Activated T-cell treated with anti-CD3 and anti-CD28 coated beads, Interleukin-2, amount 50 U/mL, for 48 hours (primary cell): ENCODE measurements around the gene CD93.

ENCODE experiments used
- DNase-seq, 2 experiments: peaks; one replicate each; pipeline ENCODE4 v3.0.0-alpha.2; 2020

CD93 gene

DNA sequence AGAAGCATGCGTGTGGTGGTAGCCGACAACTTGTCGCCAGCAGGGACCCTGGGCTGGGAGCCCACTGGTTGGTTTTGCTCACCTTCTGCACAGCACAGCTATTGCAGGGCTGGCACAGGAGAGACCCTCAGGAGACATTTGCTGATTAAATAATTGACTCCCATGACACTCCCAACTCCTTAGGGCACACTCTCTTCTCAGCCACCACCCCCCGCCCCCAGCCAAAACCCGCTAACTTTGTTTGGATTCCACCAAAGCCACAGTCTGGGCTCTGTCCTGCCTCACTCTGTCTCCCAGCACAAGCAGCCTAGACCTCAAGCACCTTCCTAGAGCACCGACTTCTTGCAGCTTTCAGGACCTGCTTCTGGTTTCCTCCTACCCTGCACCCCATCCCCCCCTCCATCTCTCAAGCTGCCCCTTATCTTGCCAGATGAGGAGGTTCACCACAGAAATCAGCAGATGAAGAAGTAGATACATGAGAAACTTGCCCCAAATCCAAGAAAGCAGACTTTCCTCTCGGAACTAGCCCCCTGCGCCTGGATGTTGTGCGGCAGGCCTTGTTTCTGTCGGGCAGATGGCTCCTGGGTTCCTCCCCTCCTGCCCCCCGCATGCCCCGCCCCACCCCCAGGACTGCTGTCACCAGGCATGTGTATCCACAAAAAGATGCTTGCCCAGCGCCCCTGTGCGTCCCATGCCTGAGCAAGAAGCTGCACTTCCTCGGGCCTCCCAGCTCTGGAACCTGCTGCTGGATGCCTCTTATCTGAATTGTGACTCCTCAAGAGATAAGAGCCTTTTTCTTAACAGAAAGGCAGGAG, 35.0 kb upstream of the CD93 start:
- no peak for DNase-seq

DNA sequence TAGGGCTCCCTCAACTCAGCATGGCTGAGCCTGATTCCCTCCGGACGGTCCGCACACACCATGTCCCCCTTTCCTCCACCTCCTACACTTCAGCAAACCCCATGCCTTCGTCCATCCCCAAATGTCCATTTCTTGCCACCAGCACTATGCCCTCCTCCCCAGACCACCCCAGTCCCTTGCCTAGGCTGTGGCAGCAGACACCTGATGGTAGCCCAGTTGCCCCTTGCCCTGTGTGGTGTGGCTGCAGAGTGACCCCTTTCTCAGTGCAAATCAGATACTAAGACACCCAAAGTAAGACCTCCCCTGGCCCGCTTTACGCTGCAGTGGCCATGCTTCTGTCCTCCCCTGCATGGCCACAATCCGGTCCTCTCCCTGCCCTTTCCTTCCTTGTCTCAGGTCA, 34.1 kb upstream of the CD93 start:
- DNase-seq = no peak

- no peak for DNase-seq
These were observed 33.5 kb upstream of the CD93 start for GRCh38 chr20:23119456-23120216.

- DNase-seq = no peak
These were observed 32.6 kb upstream of the CD93 start for GRCh38 chr20:23118766-23119165.

- no peak for DNase-seq
These were observed 32.0 kb upstream of the CD93 start for GRCh38 chr20:23118144-23118543.

GRCh38 chr20:23117738-23118137, 31.6 kb upstream of the CD93 start:
- DNase-seq = no peak

DNA sequence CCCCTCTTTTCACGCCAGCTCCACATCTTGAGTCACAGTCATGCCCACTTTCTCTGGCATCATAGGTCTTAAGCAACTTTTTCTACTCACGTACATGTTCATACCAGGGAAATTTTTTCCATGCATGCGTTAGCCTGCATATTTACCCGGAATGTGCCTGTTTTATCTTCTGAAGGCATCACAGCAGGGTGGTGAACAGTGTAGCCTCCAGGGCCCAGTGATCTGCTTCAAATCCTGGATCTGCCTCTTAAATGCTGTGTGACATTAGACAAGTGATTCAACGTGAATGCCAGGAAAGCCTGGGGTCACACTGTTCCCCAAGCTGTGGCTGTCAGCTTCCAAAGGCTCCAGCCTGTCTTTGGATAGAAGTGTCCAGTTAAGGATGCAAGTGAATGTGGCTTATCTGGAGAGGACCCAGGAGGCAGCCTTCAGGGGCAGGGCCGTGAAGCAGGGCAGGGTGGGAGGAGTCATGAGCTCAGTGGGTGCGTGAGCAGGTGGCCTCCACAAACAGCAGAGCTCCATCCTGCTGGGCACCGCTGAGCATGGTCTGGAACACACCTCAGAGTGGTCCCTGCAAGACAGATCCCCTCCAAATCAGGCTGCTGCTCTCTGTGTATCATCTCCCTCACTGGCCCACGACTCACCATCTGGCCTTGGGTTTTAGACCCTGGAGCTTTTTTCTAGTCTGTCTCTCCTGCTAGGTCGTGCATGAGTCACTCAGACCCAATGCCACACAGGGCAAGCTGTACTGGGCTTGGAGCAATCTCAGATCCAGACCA, 30.4 kb upstream of the CD93 start:
- DNase-seq = no peak

DNA sequence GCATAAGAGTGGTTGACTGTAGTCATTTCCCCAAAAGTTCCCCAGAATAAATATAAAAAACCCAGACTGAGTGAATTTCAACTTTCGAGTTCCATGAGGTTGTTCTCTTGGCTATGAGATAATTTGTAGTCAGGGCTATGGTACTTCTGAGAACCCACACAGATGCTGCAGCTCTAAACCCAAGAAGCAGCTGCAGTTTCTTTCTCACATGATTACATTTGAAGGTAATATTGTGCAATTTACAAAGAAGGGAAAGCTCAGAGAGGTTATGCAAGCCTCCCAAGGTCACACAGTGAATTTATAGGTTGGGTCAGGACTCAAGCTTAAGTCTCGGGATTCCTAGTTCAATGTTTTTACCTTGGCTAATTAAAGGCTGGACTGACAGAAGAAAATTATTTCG, 29.7 kb upstream of the CD93 start:
- DNase-seq = no peak

- DNase-seq = no peak
These were observed 28.4 kb upstream of the CD93 start for GRCh38 chr20:23114448-23115082.

- DNase-seq = no peak
These were observed 27.9 kb upstream of the CD93 start for GRCh38 chr20:23114018-23114417.

DNA sequence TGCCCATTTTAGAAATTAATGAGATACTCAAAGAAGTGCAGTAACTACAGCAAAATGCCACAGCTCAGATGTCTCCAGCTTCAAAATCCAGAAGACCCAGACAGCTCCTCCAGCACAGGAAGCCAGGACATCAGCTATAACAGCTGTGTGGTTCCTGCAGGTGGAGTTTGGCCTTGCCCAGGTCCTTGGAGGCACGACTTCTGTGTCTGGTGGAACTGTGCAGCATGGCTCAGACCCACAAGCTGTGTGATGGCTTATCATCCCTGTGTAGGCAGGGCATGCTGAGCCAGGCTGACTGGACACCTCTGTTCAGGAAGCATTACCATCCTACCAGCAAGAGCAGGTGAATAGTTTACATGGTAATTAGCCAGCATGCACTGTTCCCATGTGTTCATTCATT, 26.5 kb upstream of the CD93 start:
- DNase-seq = no peak

GRCh38 chr20:23111944-23112342, 25.8 kb upstream of the CD93 start:
- no peak for DNase-seq

GRCh38 chr20:23111307-23111943, 25.3 kb upstream of the CD93 start:
- DNase-seq = no peak

GRCh38 chr20:23108871-23109270, 22.7 kb upstream of the CD93 start:
- DNase-seq = no peak

GRCh38 chr20:23107466-23107865, 21.3 kb upstream of the CD93 start:
- no peak for DNase-seq

DNA sequence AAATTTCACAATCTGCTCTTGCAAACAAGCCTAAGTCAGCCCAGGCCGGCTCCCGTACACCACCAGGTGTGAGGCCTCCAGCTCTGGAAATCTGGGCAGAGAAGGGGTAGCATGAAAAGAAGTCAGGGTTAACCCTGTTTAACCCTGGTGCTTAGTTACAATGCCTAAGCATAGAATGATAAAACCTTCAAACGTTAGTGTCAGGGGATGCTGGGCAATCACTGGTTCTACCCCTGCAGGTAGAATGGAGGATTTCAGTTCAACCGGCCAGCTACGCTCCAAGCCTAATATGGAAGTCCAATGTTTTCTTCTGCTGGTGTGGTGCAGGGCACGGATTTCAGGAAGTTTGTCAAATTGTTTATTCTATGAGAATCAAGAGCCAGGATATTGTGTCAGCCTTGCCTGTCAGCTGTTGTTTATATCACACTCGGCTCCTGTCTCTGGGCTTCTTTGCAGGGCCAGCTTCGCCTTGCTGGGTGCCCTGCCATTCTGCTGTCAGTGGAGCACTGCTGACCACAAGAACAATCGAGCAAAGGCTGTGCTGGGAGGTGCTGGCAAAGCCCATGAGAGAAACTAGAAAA, 20.2 kb upstream of the CD93 start:
- DNase-seq = no peak

DNA sequence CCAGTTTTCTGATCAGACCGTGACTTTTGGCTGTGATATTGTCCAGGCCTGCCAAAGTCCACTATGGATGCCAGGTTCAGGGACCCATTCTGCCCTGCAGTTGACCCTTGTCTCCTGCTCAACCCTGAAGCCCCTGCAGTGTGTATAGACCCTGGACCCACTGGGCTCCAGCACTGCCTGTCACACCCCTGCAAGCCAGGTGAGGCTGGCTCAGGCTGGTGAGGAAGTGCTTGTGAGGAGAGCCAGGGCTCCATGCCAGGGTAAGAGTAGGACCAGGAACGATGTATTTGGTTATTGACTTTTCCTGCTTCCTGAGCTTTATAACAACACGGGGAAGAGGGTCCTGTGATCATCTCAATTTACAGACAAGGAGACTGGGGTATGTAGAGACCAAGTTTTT, 19.1 kb upstream of the CD93 start:
- DNase-seq = no peak

DNA sequence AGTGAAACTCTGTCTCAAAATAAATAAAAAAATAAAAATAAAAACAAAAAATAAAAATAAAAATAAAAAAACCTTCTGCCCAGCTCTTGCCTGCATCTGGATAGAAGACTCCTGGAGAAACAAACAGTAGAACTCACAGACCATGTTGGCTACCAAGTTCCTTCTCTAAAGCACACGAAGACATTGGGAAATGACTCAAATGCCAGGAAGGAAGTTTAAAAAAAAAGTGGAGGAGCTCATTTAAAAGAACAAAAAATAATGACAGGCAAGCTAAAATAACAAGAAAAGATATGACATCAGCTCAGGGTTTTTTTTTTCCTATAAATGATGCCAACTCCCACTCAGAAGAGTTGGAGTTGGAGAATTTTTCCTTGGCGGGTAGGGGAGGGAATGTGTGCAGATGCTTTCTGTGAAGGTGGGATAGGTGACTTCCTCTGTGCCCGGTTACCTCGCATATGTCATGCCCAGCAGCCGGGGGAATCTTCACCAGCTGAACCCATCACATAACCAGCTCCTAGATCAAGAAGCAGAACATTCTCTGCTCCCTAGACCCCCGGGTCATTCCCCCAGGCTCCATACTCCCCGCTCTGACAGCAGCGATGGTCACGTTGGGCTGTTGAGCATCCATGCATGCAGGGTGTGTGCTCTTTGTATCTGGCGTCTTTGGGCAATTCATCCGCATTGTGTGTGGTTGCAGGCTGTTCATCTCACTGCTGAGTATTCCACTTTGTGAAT, 17.3 kb upstream of the CD93 start:
- DNase-seq = no peak

- DNase-seq = no peak
These were observed 15.7 kb upstream of the CD93 start for GRCh38 chr20:23101696-23102406.

- DNase-seq = no peak
These were observed 14.6 kb upstream of the CD93 start for GRCh38 chr20:23100720-23101107.
